ENCODE results near the gene MDFI. TPM values are rescaled to one million over a fixed set of nuclear protein-coding genes. Genes with fewer than 3 reads are reported as not detected.
A peak's percentile ranks its signal among the peaks of the same experiment; 100 is the strongest.

Gene MDFI
- 6.3 and 7.0 TPM in 2 replicates for polyA plus RNA-seq (2012; rRNA removed)
- 3.2 and 6.5 TPM in 2 replicates for polyA plus RNA-seq (2012; cell fraction: cytosol; rRNA removed)
- polyA plus RNA-seq (2012; cell fraction: nucleus; rRNA removed), result 3.1 and 6.3 TPM in 2 replicates

- no peaks in the 10 kb centered on the region for H3K79me2 ChIP-seq (ENCODE audit: insufficient read depth)
- ChIA-PET POLR2A (no interaction called here), CTCF (interaction anchor here (1.1 kb wide), 1 partner anchor 44 kb away, joined by 3 read pairs; no protein-coding TSS in a partner anchor)
- TF ChIP-seq TAF1 (IDR thresholded peaks at IDR 0.05; ENCODE audit: borderline replicate concordance, low read depth, low read length), result no peak
- TF ChIP-seq MEF2A (IDR thresholded peaks at IDR 0.05; ENCODE audit: borderline replicate concordance, low read depth), result no peak
- TF ChIP-seq EZH2phosphoT487 (IDR thresholded peaks at IDR 0.05; ENCODE audit: borderline replicate concordance, low read depth), result no peak
- no peak for TF ChIP-seq YY1 (IDR thresholded peaks at IDR 0.05; ENCODE audit: low read depth)
- no peak for TF ChIP-seq ELF1 (IDR thresholded peaks at IDR 0.05)
- no peak for TF ChIP-seq RAD21 (IDR thresholded peaks at IDR 0.05; ENCODE audit: low read length)
- TF ChIP-seq FOXJ3 (CRISPR knock-in tag; IDR thresholded peaks at IDR 0.05), result no peak
- TF ChIP-seq TCF12 (IDR thresholded peaks at IDR 0.05), result no peak
- no peak for TF ChIP-seq SMC3 (IDR thresholded peaks at IDR 0.05; ENCODE audit: low read depth, low read length)
- TF ChIP-seq SIN3A (IDR thresholded peaks at IDR 0.05; ENCODE audit: borderline replicate concordance, low read depth, low read length), result no peak
- TF ChIP-seq NRF1 (IDR thresholded peaks at IDR 0.05; ENCODE audit: low read depth, low read length), result no peak
- no peak for TF ChIP-seq RFX5 (IDR thresholded peaks at IDR 0.05; ENCODE audit: low read length)
- TF ChIP-seq IRF3 (IDR thresholded peaks at IDR 0.05; ENCODE audit: low read depth, low read length), result no peak
- TF ChIP-seq RXRA (IDR thresholded peaks at IDR 0.05; ENCODE audit: borderline replicate concordance, low read depth), result no peak
- TF ChIP-seq, protein P1, sequence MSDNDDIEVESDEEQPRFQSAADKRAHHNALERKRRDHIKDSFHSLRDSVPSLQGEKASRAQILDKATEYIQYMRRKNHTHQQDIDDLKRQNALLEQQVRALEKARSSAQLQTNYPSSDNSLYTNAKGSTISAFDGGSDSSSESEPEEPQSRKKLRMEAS (IDR thresholded peaks at IDR 0.05; ENCODE audit: low read depth), result no peak
- no peak for TF ChIP-seq RCOR1 (IDR thresholded peaks at IDR 0.05; ENCODE audit: low read length)
- TF ChIP-seq CHD2 (IDR thresholded peaks at IDR 0.05; ENCODE audit: low read length, partially characterized antibody), result no peak
- no peak for TF ChIP-seq USF1 (IDR thresholded peaks at IDR 0.05; ENCODE audit: borderline replicate concordance, low read depth)
- no peak for TF ChIP-seq POLR2AphosphoS5 (IDR thresholded peaks at IDR 0.05; ENCODE audit: low read depth, low read length)
- H2AFZ ChIP-seq (ENCODE audit: low read depth), result peak within 1 kb of the TSS; percentile 79
- no peaks in the 10 kb centered on the region for H4K20me1 ChIP-seq (ENCODE audit: insufficient read depth)
- no peaks in the 10 kb centered on the region for H3K36me3 ChIP-seq (replicated peaks in 1 of 2; ENCODE audit: control insufficient read depth in 1 of 2, insufficient read depth in 2 of 2, low read length in 1 of 2)
- H3F3A ChIP-seq (replicated peaks; ENCODE audit: insufficient read depth), result no peaks in the 10 kb centered on the region
- peaks cover 0 to 41% of the 10 kb centered on the region in 2 experiments; a peak in 1 of 4 replicates for H3K4me1 ChIP-seq (ENCODE audit: control insufficient read depth in 1 of 2, insufficient read depth in 2 of 2, low read depth in 1 of 2, low read length in 1 of 2)
- DNase-seq, result peak; percentile 87
- 28% methylated on average over 52 of the region's 86 CpGs for WGBS (ENCODE audit: low lambda C conversion rate)
- H3K27ac ChIP-seq (ENCODE audit: low read depth in 2 of 2, low read length in 1 of 2), result peak within 1 kb of the TSS in 1 of 2 experiments; percentile 69; a peak in 1 of 4 replicates
- H3K27me3 ChIP-seq (ENCODE audit: insufficient read depth), result no peaks in the 10 kb centered on the region
- H3K4me3 ChIP-seq (ENCODE audit: low read depth in 2 of 2, low read length in 1 of 2), result peak within 1 kb of the TSS; percentile 67 to 74
- H3K4me2 ChIP-seq, result peak within 1 kb of the TSS; percentile 92
- H3K9me2 ChIP-seq, result no peaks in the 10 kb centered on the region
- no peaks in the 10 kb centered on the region for H3K9me3 ChIP-seq
- peak within 1 kb of the TSS; percentile 33 for H3K9ac ChIP-seq
These were observed at the start of gene MDFI for GRCh38 chr6:41638002-41638934. Gene MDFI (plus strand): TSS chr6:41638468. CDS start chr6:41638750, 282 bp downstream.

Measured in SK-N-SH (cell line).